ENCODE data around the gene CABP1. TPM values are rescaled to one million over a fixed set of nuclear protein-coding genes. Genes with fewer than 3 reads are reported as not detected.

The CABP1 gene
- total RNA-seq, 6 experiments from 2014 or later, result 0.09 to 2.2 (median 1.4) TPM

DNA sequence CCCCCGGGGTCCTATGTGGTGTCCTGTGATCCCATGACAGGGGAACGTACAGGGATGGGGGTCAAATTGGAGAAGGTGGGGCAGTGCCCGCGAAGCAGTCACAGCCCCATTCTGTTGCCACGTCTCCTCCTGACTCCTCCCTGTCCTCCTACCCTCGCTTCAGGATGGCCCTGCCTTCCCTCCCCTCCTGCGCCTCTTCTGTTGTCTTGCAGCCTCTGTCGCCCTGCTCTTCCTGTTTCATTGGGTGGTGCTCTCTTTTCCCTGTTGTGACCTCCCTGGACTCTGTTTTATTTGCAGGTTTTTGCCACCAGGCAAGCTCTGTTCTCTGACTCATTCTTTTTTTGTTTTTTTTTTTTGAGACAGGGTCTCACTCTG, 18.7 kb downstream of the CABP1 start:
- H3K9me3 Mint-ChIP-seq, result no peaks in the 10 kb centered on the region
- H3K36me3 Mint-ChIP-seq (ENCODE audit: low read depth), result no peaks in the 10 kb centered on the region
- H3K27me3 Mint-ChIP-seq (ENCODE audit: insufficient read depth), result peaks cover 19% of the 10 kb centered on the region
- no peak overlapping the region for H3K4me3 Mint-ChIP-seq
- DNase-seq, result no peak
- H3K27ac Mint-ChIP-seq, result no peak overlapping the region
- no peaks in the 10 kb centered on the region for H3K4me1 Mint-ChIP-seq (ENCODE audit: low read depth)
- TF ChIP-seq, protein P1, sequence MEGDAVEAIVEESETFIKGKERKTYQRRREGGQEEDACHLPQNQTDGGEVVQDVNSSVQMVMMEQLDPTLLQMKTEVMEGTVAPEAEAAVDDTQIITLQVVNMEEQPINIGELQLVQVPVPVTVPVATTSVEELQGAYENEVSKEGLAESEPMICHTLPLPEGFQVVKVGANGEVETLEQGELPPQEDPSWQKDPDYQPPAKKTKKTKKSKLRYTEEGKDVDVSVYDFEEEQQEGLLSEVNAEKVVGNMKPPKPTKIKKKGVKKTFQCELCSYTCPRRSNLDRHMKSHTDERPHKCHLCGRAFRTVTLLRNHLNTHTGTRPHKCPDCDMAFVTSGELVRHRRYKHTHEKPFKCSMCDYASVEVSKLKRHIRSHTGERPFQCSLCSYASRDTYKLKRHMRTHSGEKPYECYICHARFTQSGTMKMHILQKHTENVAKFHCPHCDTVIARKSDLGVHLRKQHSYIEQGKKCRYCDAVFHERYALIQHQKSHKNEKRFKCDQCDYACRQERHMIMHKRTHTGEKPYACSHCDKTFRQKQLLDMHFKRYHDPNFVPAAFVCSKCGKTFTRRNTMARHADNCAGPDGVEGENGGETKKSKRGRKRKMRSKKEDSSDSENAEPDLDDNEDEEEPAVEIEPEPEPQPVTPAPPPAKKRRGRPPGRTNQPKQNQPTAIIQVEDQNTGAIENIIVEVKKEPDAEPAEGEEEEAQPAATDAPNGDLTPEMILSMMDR (IDR thresholded peaks at IDR 0.05), result no peak

DNA sequence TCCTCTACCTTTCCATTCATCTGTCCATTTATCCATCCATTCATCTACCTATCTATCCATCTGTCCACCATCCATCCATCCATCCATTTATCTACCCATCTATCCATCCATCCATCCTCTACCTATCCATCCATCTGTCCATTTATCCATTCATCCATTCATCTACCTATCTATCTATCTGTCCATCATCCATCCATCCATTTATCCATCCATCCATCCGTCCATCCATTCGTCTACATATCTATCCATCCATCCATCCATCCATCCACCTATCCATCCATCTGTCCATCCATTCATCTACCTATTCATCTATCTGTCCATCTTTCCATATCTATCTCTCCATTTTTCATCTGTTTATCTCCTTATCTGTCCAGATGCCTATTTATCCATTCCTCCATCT, 21.0 kb downstream of the CABP1 start:
- no peak for DNase-seq
- no peak overlapping the region for H3K27ac Mint-ChIP-seq
- TF ChIP-seq, protein P1 (IDR thresholded peaks at IDR 0.05), result no peak
- H3K36me3 Mint-ChIP-seq (ENCODE audit: low read depth), result no peaks in the 10 kb centered on the region
- H3K4me3 Mint-ChIP-seq, result no peak overlapping the region
- H3K4me1 Mint-ChIP-seq (ENCODE audit: low read depth), result no peaks in the 10 kb centered on the region
- peaks cover 17% of the 10 kb centered on the region for H3K27me3 Mint-ChIP-seq (ENCODE audit: insufficient read depth)
- H3K9me3 Mint-ChIP-seq, result no peaks in the 10 kb centered on the region

DNA sequence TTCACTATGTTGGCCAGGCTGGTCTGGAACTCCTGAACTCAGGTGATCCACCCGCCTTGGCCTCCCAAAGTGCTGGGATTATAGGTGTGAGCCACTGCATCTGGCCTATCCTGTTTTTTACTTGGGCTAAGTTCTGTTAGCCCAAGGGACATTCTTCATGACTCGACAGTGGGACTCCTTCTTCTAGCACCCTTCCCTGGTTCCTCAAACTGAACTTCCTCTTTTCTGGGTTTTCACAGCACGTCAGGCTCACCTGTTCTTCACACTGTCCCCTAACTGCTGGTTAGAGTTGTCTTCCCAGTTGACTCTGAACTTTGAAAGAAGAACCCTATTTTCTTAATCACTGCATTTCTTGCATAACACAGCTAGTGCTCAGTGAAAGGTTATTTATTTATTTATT, 22.5 kb downstream of the CABP1 start:
- H3K4me3 Mint-ChIP-seq, result no peak overlapping the region
- no peaks in the 10 kb centered on the region for H3K36me3 Mint-ChIP-seq (ENCODE audit: low read depth)
- no peak for DNase-seq
- peaks cover 17% of the 10 kb centered on the region for H3K27me3 Mint-ChIP-seq (ENCODE audit: insufficient read depth)
- no peaks in the 10 kb centered on the region for H3K4me1 Mint-ChIP-seq (ENCODE audit: low read depth)
- no peaks in the 10 kb centered on the region for H3K9me3 Mint-ChIP-seq
- TF ChIP-seq, protein P1 (IDR thresholded peaks at IDR 0.05), result no peak
- no peak overlapping the region for H3K27ac Mint-ChIP-seq

DNA sequence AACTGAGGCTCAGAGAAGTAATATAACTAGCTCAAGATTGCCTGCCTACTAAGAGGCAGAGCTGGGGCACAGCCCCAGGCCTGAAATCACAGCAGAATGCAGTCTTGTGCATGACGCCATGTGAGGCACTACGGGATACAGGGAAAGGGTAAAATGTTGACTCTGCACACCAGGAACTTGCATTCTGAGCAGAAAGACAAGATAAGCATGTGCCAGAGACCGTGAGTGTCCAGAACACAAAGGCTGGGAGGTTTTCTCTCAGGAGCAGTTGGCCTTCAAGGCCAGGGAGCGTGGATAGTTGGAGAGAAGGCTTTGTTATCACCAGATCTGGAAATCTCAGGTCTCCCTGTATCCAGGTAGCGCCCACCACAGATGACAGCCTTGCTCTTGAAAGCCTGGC, 23.3 kb downstream of the CABP1 start:
- H3K36me3 Mint-ChIP-seq (ENCODE audit: low read depth), result no peaks in the 10 kb centered on the region
- TF ChIP-seq, protein P1 (IDR thresholded peaks at IDR 0.05), result no peak
- no peaks in the 10 kb centered on the region for H3K9me3 Mint-ChIP-seq
- peaks cover 22% of the 10 kb centered on the region for H3K27me3 Mint-ChIP-seq (ENCODE audit: insufficient read depth)
- H3K4me1 Mint-ChIP-seq (ENCODE audit: low read depth), result no peaks in the 10 kb centered on the region
- DNase-seq, result no peak
- H3K4me3 Mint-ChIP-seq, result no peak overlapping the region
- H3K27ac Mint-ChIP-seq, result no peak overlapping the region

DNA sequence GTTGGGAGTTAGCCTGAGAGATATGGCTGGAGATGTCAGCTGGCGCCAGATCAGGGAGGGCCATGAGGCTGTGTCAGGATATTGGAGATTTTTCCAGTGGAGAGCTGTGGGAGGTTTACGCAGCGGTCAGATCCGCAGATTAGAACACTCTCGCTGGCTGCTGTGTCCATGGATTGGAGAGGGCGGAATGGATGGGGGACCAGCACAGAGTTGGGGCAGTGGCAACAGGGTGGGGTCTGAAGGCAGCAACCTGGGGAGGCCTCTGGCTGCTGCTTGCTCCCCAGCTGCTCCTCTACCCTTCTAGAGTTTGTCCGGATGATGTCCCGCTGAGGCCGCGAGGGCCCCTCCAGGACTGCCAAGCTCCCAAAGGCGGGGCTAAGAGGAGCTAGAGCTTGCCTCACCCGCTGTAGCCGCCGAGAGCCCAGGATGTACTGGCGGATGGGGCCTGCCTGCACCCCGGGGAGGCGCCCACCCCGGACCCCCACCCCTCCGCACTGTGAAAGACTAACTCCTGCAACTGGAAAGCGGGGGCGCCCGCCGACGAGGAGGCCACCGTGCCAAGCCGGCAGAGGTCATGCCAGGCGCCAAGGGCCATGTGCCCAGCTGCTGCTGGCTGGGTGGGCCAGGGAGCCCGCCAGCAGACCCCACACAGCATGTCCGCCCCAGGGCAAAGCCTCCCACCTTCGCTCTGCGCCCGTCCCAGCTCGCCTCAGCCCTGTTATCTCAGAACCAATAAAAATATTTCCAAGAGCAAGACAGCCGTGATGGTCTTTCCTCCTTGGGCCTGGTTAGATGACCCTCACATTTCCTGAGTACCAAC, 26.4 kb downstream of the CABP1 start:
- TF ChIP-seq, protein P1 (IDR thresholded peaks at IDR 0.05), result no peak
- peaks cover 25% of the 10 kb centered on the region for H3K27me3 Mint-ChIP-seq (ENCODE audit: insufficient read depth)
- H3K9me3 Mint-ChIP-seq, result no peaks in the 10 kb centered on the region

More for the DNA sequence above, 26.4 kb downstream of the CABP1 start:
- no peak overlapping the region for H3K27ac Mint-ChIP-seq
- no peak for DNase-seq
- no peaks in the 10 kb centered on the region for H3K36me3 Mint-ChIP-seq (ENCODE audit: low read depth)
- no peak overlapping the region for H3K4me3 Mint-ChIP-seq
- H3K4me1 Mint-ChIP-seq (ENCODE audit: low read depth), result no peaks in the 10 kb centered on the region
